Amniotic epithelial cell (primary cell): ENCODE measurements around the gene BRMS1L.
"Not testable (repeated sequence)": the region's sequence is repeated elsewhere in the genome, so short reads cannot be mapped to it uniquely, and the experiment has no call there.

ENCODE experiments used
- DNase-seq: peaks from one replicate; pipeline ENCODE4 v3.0.0-alpha.2; 2010; ENCODE audit warnings: low read depth

The BRMS1L gene

GRCh38 chr14:35826218-35826951 is at the start of gene BRMS1L:
BRMS1L (plus strand) TSS chr14:35826338; CDS start chr14:35826517, 179 bp downstream.
- DNase-seq, result peak; percentile 99

DNA sequence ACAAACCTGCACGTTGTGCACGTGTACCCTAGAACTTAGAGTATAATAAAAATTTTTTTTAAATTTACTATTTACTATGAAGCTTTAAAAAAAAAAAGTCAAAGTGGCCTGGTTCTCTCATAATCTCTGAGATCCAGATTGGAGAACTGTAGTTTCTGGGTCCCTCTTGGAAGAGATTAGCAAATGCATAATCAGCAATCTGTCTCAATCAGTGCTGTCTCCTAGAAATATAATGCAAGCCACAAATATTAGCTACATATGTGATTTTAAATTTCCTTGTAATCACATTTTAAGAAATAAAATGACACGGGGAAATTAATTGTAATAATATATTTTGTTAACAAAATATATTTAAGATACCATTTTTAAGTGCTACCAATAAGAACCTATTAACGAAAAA is 49.3 kb upstream of the BRMS1L start:
- no peak for DNase-seq

GRCh38 chr14:35777550-35777949 is 48.6 kb upstream of the BRMS1L start:
- not testable (repeated sequence) for DNase-seq

DNA sequence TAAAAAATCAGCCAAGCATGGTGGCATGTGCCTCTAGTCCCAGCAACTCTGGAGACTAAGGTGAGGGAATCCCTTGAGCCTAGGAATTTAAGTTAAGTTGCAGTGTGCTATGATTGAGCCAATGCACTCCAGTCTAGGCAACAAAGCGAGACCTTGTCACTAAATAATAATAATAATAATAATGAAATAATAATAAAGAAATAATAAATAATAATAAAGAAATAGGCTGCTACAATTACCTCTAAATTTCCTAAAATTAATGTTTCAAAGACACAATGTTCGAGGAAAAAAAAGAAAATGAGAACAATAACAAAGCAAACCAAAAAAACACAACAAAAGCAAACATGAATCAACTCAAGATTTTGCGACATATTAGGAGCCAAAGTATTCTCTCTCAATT is 46.8 kb upstream of the BRMS1L start:
- no peak for DNase-seq

- DNase-seq, result no peak
Measured at GRCh38 chr14:35783699-35784098, 42.4 kb upstream of the BRMS1L start.

GRCh38 chr14:35786856-35787255 is 39.3 kb upstream of the BRMS1L start:
- no peak for DNase-seq

DNA sequence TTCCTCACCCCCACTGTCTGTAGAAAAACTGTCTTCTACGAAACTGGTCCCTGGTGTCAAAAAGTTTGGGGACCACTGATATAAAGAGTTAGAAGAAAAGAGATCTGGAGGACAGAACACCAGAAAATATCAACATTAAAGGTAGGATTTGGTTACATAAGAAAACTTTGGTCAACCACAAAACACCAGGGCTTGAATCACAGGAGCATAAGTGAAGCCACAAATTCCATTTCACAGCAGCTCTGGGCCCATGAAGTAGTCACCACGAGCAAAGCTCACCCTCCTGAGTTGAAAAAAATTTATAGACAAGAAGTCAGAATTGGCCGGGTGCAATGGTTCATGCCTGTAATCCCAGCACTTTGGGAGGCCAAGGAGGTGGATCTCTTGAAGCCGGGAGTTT is 36.5 kb upstream of the BRMS1L start:
- DNase-seq, result peak; percentile 63

GRCh38 chr14:35797796-35798195 is 28.3 kb upstream of the BRMS1L start:
- DNase-seq, result no peak

- DNase-seq, result no peak
Measured at GRCh38 chr14:35806006-35806907, 19.9 kb upstream of the BRMS1L start.

DNA sequence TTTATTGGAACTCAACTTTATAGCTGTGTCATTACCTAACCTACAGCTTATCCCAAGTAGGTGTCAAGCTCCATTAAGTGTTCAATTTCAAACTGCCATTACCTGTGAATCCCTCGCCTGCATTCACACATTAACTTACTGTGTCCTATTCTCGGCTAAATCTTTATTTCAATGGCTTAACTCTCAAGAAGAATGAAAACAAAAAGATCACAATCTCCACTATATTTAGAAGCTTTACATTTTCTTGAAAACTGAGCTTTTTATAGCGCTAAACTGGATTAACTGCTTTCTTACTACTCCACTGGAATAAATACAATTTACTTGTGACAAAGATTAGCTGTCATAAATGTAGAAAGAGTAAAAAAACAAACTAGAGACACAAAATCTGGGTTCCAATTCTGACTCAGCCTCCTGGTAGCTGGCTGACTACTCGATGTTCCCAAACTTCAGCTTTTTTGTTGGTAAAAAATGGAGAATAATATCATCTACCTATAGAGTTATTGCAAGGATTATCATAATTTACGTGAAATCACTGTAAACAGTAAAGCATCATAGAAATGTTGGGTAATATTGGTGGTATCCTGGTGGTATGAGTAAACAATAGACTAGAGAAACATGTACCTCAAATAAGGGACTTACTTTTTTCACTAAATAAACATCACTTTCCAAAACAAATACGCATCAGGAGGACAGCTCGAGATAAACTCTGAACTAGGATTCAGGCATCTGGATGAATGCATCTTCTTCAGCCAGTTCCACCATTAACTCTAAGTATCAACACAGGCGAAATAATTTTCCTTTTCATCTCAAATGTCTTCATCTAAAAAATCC is 18.8 kb upstream of the BRMS1L start:
- peak; percentile 10 for DNase-seq

GRCh38 chr14:35808076-35808637 is 18.0 kb upstream of the BRMS1L start:
- no peak for DNase-seq

GRCh38 chr14:35808638-35809563 is 17.2 kb upstream of the BRMS1L start, which contains the start of gene RALGAPA1:
RALGAPA1 (minus strand) TSS chr14:35809295; CDS start chr14:35808835, 460 bp downstream.
- DNase-seq, result peak; percentile 98

DNA sequence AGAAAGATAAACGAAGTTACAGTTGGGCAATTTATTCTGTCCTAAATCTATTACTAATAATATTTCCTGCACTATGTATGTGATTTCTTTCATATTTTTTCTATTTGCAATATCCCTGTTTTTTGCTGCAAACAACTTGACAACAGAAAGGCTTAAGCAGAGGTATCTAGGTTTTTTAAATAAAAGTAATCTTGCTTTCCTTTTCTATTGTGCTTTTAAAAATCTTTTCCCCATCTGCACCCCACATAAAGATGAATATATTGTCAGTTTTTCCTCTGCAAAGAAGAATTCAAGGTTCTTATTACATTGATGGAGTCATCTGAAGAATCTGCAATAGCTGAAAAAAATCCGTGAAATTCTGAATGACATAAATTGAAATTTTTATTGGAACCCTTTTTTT is 16.5 kb upstream of the BRMS1L start:
- DNase-seq, result no peak

DNA sequence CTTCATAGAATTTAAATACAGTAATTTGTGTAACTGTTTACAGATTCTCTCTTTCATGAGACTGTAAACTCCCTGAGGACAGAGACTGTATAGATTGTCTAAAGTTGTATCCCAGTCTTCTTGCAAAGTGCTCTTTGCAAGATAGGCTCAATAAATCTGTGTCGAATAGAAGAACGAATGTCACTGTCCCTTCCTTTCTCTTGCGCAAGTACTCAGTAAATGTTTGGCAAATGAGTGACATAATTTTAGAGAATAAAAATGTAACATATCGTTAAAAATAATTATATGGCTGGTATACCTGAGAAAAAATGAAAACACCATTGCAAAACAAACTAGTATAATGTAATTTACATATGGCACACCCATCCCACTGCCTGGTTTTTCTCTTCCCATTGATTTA is 15.2 kb upstream of the BRMS1L start:
- no peak for DNase-seq

DNA sequence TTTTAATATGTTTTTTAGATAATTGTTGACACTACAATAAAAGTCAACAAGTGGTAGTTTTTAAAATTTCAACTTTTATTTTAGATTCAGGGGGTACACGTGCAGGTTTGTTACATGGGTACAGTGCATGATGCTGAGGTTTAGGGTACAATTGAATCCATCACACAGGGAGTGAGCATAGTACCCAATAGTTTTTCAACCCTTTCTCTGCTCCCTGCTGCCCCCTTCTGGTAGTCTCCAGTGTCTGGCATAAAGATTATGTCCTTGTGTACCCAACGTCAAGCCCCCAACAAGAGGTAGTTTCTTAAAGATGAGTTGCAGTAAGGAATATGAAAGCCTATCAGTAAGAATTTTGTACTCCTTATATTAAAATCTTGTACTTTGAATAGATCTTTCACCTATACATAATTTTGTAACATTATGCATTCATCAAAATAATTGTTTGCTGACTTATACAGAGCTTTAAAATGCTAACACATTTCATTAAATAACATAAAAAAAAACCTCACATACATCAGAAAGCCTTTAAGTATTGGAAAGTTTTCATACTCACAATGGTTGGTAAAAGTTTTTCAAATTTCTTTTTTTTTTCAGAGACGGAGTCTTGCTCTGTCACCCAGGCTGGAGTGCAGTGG is 11.7 kb upstream of the BRMS1L start:
- DNase-seq, result peak; percentile 30

- peak; percentile 52 for DNase-seq
Measured at GRCh38 chr14:35818346-35819115, 7.6 kb upstream of the BRMS1L start.

GRCh38 chr14:35819591-35820540 is 6.3 kb upstream of the BRMS1L start:
- no peak for DNase-seq
